ENCODE results near the gene TMEM131.

DNA sequence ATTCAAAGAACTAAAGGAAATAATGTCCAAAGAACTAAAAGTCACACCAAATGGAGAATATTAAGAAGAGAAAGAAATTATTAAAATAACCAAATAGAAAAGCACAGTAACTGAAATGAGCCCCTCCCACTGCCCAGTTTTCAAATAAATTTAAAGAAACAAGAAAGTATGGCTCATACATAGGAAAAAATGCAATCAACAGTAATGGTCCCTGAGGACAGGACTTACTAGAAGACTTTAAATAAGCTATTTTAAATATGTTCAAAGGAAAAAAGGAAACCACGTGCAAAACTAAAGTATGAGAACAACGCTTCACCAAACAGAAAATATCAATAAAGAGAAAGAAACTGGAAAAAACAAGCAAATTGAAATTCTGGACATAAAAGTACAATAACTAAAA, 58.9 kb downstream of the TMEM131 start:
- TF ChIP-seq, protein P1, sequence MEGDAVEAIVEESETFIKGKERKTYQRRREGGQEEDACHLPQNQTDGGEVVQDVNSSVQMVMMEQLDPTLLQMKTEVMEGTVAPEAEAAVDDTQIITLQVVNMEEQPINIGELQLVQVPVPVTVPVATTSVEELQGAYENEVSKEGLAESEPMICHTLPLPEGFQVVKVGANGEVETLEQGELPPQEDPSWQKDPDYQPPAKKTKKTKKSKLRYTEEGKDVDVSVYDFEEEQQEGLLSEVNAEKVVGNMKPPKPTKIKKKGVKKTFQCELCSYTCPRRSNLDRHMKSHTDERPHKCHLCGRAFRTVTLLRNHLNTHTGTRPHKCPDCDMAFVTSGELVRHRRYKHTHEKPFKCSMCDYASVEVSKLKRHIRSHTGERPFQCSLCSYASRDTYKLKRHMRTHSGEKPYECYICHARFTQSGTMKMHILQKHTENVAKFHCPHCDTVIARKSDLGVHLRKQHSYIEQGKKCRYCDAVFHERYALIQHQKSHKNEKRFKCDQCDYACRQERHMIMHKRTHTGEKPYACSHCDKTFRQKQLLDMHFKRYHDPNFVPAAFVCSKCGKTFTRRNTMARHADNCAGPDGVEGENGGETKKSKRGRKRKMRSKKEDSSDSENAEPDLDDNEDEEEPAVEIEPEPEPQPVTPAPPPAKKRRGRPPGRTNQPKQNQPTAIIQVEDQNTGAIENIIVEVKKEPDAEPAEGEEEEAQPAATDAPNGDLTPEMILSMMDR (conservative IDR thresholded peaks at IDR 0.05; ENCODE audit: low read length), result no peak
- TF ChIP-seq EZH2phosphoT487 (IDR thresholded peaks at IDR 0.05; ENCODE audit: borderline replicate concordance, low read depth, low read length), result no peak
